Activated CD4-positive, alpha-beta T cell treated with anti-CD3 and anti-CD28 coated beads, Interleukin-2, amount 10 ng/mL, durations not matched to agents 24 days and 14 days (primary cell): ENCODE measurements around the gene PRKAR2B. TPM values are rescaled to one million over a fixed set of nuclear protein-coding genes. Genes with fewer than 3 reads are reported as not detected.
"Not testable (repeated sequence)": the region's sequence is repeated elsewhere in the genome, so short reads cannot be mapped to it uniquely, and the experiment has no call there.

ENCODE experiments used
- DNase-seq: peaks from one replicate; pipeline ENCODE4 v3.0.0; 2022
- H3K27ac Mint-ChIP-seq: one replicate; pipeline ENCODE4 v1.8.0; 2022; ENCODE audit warnings: mild to moderate bottlenecking, mixed read lengths
- H3K27me3 Mint-ChIP-seq: one replicate; pipeline ENCODE4 v1.8.0; 2022; ENCODE audit warnings: mixed read lengths
- H3K36me3 Mint-ChIP-seq: one replicate; pipeline ENCODE4 v1.8.0; 2022; ENCODE audit warnings: low read depth, mild to moderate bottlenecking, mixed read lengths
- H3K4me1 Mint-ChIP-seq: one replicate; pipeline ENCODE4 v1.8.0; 2021; ENCODE audit warnings: mixed read lengths
- H3K4me3 Mint-ChIP-seq: one replicate; pipeline ENCODE4 v1.8.0; 2022; ENCODE audit warnings: mild to moderate bottlenecking, moderate library complexity, mixed read lengths
- H3K9me3 Mint-ChIP-seq: one replicate; pipeline ENCODE4 v1.8.0; 2021; ENCODE audit warnings: mixed read lengths
- intact Hi-C: fragments of 100-400 bp; cut with micrococcal nuclease; formaldehyde crosslinking; loops from one replicate; pipeline ENCODE4 v1.15.1; 2023
- total RNA-seq: library from RNA; stranded (reverse); gene quantifications from 2 replicates; pipeline ENCODE4 v1.2.3, GENCODE V29; 2022

The PRKAR2B gene
- total RNA-seq, 1 donor from 2014 or later: 0.77 TPM

DNA sequence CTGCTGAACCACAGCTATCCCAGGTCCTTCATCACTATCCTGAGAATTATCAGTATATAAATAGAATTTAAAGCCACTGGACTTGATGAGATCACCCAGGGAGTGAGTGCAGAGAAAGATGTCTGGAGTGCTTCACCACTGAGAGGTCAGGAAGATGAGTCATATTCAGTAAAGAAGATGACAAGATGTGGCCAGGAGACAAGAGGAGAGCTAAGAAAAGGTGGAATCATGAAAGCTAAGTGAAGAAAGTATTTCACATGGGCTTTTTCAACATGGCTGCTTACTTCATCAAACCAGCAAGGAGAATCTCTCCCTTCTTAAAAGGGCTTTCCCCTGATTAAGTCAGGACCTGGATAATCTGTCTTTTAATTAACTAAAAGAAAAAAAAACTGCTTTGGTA lies 9.1 kb upstream of the PRKAR2B start:
- no peaks in the 10 kb centered on the region for H3K4me1 Mint-ChIP-seq
- DNase-seq: no peak
- no peak overlapping the region for H3K4me3 Mint-ChIP-seq
- peaks cover 15% of the 10 kb centered on the region for H3K27me3 Mint-ChIP-seq
- intact Hi-C loops: no loop called here
- H3K9me3 Mint-ChIP-seq: no peaks in the 10 kb centered on the region
- H3K27ac Mint-ChIP-seq: no peak overlapping the region
- H3K36me3 Mint-ChIP-seq: no peaks in the 10 kb centered on the region

DNA sequence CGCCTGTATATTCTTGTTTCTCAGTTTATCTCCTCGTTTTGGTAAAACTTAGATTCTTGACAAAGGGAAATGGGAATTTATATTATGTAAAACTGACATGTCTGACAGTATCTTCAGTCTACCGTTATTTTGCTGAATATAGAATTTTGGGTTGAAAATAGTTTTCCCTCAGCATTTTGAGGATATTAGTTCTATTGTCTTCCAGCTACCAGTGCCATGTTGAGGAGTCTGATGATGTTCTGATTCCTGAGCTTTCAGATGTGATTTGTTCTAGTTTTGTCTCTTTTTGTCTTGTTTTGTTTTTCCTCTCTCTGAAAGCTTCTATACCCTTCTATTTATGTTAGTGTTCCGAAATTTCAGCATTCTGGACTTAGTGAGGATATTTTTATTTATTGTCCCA lies 8.0 kb upstream of the PRKAR2B start:
- H3K36me3 Mint-ChIP-seq: no peaks in the 10 kb centered on the region
- peaks cover 15% of the 10 kb centered on the region for H3K27me3 Mint-ChIP-seq
- H3K9me3 Mint-ChIP-seq: no peaks in the 10 kb centered on the region
- H3K4me1 Mint-ChIP-seq: no peaks in the 10 kb centered on the region
- H3K27ac Mint-ChIP-seq: no peak overlapping the region
- no peak overlapping the region for H3K4me3 Mint-ChIP-seq
- intact Hi-C loops: no loop called here
- no peak for DNase-seq

DNA sequence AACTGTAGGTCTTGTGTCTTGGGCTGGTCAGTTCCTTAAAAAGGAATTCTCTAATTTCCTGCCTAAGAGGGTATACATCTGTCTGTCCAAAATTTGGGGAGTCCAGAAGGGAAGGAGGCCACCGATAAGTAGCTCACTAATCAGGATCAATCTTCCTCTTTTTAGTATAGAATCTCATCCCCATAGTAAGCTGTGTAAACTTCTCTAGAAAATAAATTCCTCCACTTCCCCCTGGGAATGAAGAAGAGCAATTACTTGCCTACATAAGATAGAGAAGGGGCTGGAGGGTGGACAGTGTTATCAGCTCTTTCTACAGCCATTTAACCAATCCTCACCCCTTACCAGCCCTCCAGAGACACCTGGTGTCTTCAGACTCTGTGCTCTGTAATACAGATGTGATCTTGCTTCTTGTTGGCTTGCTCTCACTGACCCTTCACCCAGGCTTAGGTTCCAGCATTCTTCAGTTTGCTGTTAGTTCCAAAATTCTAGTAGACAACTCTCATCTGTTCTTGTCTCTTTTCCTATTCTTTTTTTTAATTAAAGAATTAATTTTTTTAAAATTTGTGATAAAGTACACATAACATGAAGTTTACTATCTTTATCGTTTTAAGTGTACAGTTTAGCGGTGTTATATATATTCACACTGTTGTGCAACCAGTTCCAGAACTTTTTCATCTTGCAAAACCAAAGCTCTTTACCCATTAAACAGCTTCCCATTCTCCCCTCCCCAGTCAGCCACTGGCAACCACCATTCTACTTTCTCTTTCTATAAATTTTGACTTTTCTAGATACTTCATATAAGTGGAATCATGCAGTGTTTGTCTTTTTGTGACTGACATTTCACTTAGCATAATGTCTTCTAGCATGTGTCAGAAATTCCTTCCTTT lies 6.5 kb upstream of the PRKAR2B start:
- H3K27ac Mint-ChIP-seq: no peak overlapping the region
- H3K27me3 Mint-ChIP-seq: peaks cover 15% of the 10 kb centered on the region
- H3K36me3 Mint-ChIP-seq: no peaks in the 10 kb centered on the region
- no peaks in the 10 kb centered on the region for H3K9me3 Mint-ChIP-seq
- no peak for DNase-seq
- intact Hi-C loops: no loop called here
- no peaks in the 10 kb centered on the region for H3K4me1 Mint-ChIP-seq
- H3K4me3 Mint-ChIP-seq: no peak overlapping the region

DNA sequence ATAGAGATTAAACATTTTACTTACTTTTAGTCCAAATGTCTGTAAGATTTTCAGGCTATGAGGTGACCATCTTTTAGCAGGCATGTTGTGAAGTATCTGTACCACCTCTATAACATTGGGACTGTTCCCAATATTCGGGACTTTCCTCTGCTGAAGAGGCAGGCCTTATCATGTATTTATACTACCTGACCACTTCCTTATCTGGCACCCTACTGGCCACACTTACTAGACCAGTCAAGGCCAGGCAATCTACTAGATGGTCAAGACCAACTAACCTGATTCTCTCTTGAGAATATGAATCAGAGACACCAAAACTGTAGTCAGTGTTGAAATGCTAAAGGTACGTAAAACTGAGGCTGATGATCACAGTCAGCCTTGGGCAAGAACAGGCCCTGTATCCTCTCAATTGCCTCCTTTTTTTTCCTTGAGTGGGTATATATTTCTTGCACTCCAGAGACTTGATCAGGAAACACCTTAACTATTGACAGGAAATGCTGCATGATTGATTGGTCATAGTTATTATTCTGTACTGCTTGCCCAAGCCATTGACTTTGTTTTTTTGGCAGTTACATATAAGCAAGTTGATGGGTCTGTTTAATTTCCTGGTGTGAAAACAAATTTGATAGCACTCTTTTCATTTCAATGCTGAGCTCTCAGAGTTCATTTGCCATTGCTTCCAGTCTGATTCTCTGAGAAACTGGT lies 5.2 kb upstream of the PRKAR2B start:
- no peaks in the 10 kb centered on the region for H3K36me3 Mint-ChIP-seq
- H3K27me3 Mint-ChIP-seq: peaks cover 15% of the 10 kb centered on the region
- no peak for DNase-seq
- H3K4me3 Mint-ChIP-seq: no peak overlapping the region
- H3K27ac Mint-ChIP-seq: no peak overlapping the region
- H3K9me3 Mint-ChIP-seq: no peaks in the 10 kb centered on the region
- intact Hi-C loops: no loop called here
- H3K4me1 Mint-ChIP-seq: peaks cover 2% of the 10 kb centered on the region

DNA sequence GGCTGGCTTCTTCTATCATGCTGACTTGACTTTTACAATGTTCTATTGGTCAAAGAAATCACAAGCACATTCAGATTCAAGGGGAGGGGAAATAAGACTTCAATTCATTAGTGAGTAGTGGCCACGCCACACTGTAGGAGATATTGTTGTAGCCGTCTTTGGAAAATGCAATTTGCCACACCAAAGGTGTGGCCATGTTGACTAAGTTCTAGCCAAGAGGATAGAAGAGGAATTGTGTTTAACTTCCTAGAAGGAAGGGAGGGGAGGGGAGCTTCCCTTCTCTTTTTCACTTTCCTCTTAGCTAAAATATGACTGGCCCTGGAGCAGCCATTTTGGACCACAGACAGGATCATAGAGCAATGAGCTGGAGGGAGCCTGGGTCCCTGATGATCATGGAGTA lies 3.4 kb upstream of the PRKAR2B start:
- no peaks in the 10 kb centered on the region for H3K9me3 Mint-ChIP-seq
- no peaks in the 10 kb centered on the region for H3K36me3 Mint-ChIP-seq
- no peak overlapping the region for H3K4me3 Mint-ChIP-seq
- no peak overlapping the region for H3K27ac Mint-ChIP-seq
- no peak for DNase-seq
- peaks cover 22% of the 10 kb centered on the region for H3K27me3 Mint-ChIP-seq
- H3K4me1 Mint-ChIP-seq: peaks cover 7% of the 10 kb centered on the region
- intact Hi-C loops: no loop called here

DNA sequence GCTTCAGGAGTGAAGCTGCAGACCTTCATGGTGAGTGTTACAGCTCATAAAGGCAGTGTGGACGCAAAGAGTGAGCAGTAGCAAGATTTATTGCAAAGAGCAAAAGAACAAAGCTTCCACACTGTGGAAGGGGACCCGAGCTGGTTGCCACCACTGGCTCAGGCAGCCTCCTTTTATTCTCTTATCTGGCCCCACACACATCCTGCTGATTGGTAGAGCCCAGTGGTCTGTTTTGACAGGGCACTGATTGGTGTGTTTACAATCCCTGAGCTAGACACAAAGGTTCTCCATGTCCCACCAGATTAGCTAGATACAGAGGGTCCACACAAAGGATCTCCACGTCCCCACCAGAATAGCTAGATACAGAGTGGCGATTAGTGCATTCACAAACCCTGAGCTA lies 2.7 kb upstream of the PRKAR2B start:
- H3K36me3 Mint-ChIP-seq, DNase-seq, H3K4me3 Mint-ChIP-seq, intact Hi-C loops, H3K9me3 Mint-ChIP-seq, H3K4me1 Mint-ChIP-seq, H3K27ac Mint-ChIP-seq: not testable (repeated sequence)
- peaks cover 24% of the 10 kb centered on the region for H3K27me3 Mint-ChIP-seq

DNA sequence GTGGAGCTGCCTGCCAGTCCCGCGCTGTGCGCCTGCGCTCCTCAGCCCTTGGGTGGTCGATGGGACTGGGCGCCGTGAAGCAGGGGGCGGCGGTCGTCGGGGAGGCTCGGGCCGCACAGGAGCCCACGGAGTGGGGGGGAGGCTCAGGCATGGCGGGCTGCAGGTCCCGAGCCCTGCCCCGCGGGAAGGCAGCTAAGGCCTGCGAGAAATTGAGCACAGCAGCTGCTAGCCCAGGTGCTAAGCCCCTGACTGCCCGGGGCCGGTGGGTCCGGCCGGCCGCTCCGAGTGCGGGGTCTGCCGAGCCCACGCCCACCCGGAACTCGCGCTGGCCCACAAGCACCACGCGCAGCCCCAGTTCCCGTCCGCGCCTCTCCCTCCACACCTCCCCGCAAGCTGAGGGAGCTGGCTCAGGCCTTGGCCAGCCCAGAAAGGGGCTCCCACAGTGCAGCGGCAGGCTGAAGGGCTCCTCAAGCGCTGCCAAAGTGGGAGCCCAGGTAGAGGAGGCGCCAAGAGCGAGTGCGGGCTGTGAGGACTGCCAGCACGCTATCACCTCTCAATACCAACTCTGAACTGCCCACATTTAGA lies 2.1 kb upstream of the PRKAR2B start:
- H3K4me3 Mint-ChIP-seq, H3K36me3 Mint-ChIP-seq, intact Hi-C loops, H3K4me1 Mint-ChIP-seq, H3K27ac Mint-ChIP-seq, DNase-seq, H3K9me3 Mint-ChIP-seq: not testable (repeated sequence)
- peaks cover 30% of the 10 kb centered on the region for H3K27me3 Mint-ChIP-seq

DNA sequence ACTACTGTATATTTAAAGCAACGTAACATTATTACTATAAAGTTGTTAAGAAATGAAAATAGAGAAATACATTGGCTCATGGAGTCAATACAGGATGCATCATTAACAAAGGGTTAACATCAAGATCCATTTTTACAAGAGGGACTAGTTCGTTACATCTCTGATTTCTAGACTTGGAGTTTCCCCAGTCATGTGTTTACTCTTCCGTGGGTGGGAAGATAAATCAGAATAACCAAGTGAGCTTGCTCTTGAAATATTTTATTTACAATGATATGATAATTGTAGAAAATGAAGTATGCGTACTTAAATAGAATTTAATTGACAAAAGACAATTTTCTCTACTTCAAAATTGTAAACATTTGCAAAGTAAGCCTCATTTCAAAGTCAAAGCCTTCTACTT lies 1.0 kb upstream of the PRKAR2B start:
- Mint-ChIP-seq H3K36me3 (no peaks in the 10 kb centered on the region), H3K27me3 (peaks cover 37% of the 10 kb centered on the region), H3K27ac (no peak overlapping the region), H3K9me3 (no peaks in the 10 kb centered on the region), H3K4me3 (no peak overlapping the region), H3K4me1 (peaks cover 7% of the 10 kb centered on the region)
- no peak for DNase-seq
- intact Hi-C loops: no loop called here

DNA sequence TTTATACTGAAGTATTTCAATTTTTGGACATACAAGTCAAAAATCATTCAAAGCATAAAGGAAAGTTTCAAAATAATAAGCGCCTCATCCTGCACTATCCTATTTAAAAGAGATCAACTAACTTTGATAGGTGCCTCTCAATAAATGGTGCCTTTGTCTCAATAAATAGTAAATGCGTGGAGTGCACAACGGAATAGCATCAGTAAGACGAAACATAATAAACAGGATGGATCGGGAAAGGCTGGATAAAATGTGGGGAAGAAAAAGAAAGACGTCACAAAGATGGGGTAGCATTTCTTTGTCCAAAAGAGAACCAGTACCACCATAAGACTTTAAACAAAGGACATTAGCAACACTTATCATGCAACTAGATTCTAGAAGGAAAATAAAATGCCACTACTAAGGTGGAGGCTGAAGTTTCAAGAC lies 571 bp upstream of the PRKAR2B start:
- Mint-ChIP-seq H3K4me3 (peak overlapping the region; percentile 63), H3K4me1 (peaks cover 7% of the 10 kb centered on the region), H3K9me3 (no peaks in the 10 kb centered on the region), H3K36me3 (no peaks in the 10 kb centered on the region), H3K27ac (no peak overlapping the region), H3K27me3 (peaks cover 42% of the 10 kb centered on the region)
- intact Hi-C loops: no loop called here
- DNase-seq: no peak

DNA sequence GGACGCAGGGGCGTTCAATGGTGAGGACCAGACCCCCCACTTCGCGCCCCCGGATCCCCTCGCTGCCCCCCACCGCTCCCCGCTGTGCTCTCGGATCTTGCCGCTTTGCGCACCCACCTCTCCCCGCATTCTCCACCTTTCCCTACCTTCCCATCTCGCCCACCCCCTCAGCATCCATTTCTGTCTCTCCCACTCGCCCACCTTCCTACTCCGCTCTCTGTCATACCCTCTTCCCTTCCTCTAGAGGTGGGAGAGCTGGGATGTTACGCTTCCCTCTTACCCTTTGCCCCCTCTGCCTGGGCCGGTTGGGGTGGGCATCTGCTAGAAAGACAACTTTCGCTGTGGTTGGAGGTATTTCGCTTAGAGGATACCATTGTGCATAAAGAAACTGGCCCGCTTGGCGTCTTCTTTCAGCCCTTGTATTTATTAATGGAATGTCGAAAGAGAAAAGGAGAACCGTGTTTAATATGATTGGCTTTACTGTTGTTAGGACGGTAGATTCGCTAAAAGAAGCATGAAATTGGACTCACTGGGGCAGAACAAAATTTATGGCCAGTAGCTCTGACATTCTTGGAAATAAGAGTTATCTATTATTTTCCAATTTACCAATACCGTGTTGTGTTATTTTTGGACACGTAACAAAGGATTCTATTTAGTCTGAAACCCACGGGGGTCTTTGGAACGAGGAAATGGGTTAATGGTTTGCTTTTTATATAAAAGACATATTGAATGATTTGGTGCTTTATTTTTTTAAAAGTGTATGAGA lies 873 bp downstream of the PRKAR2B start:
- no peak overlapping the region for H3K27ac Mint-ChIP-seq
- intact Hi-C loops: no loop called here
- peak overlapping the region; percentile 85 for H3K4me3 Mint-ChIP-seq
- peaks cover 7% of the 10 kb centered on the region for H3K4me1 Mint-ChIP-seq
- no peak for DNase-seq
- H3K36me3 Mint-ChIP-seq: no peaks in the 10 kb centered on the region
- no peaks in the 10 kb centered on the region for H3K9me3 Mint-ChIP-seq
- H3K27me3 Mint-ChIP-seq: peaks cover 53% of the 10 kb centered on the region

DNA sequence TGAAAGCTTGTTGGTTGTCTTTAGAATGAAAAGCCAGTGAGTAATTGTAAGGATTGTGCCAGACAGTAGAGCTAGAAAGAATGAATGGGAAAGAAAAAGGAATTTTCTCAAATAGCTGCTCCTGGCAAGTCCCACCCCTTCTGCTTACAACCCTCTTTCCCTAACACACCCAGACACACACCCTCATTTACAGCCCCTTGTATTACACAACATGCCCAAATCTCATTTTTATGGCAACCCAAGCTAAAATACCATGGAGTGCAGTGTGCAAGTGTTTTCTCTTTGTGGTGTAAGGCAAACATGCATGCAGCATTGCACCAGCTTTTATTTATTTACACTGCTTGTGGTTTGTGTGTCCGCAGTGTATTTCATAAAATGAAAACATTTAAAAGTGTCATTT lies 1.5 kb downstream of the PRKAR2B start:
- no peaks in the 10 kb centered on the region for H3K36me3 Mint-ChIP-seq
- H3K4me3 Mint-ChIP-seq: peak overlapping the region; percentile 33
- peaks cover 7% of the 10 kb centered on the region for H3K4me1 Mint-ChIP-seq
- no peak for DNase-seq
- H3K9me3 Mint-ChIP-seq: no peaks in the 10 kb centered on the region
- peaks cover 58% of the 10 kb centered on the region for H3K27me3 Mint-ChIP-seq
- intact Hi-C loops: no loop called here
- H3K27ac Mint-ChIP-seq: no peak overlapping the region

DNA sequence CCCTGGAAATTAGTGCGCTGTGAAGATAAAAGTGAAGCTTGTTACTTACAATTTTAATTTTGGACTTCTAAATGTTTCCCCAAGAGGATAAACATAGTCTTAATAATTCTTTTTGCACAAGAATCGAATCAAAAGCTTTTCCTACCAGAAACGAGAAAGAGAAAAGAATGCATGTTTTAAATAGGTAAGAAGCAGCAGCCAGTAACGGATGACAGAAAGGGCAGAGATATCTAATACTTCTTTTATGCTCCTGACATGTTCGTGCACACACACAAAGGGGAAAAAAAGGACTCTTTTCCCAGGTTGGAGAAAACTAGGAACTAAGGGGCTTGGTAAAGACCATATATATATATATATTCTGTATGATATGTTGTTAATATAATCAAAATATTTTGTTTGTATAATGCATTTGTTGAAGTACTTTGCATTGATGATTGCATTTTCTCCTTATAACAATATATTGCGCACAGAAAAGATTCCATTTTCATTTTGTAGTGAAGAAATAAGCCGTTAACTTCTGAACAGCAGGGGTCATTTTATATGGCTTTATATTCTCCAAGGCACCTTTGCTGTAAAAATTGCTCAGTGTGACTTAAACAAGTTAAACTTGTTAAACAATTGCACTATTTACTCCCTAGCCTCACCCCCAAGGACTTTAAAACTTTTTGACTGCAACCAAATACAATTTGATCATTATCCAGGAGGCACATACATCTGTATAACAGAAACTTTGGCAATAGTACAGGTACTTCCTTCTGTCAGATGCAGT lies 2.2 kb downstream of the PRKAR2B start:
- DNase-seq: no peak
- H3K36me3 Mint-ChIP-seq: no peaks in the 10 kb centered on the region
- intact Hi-C loops: no loop called here
- H3K9me3 Mint-ChIP-seq: no peaks in the 10 kb centered on the region
- peaks cover 64% of the 10 kb centered on the region for H3K27me3 Mint-ChIP-seq
- H3K4me1 Mint-ChIP-seq: peaks cover 13% of the 10 kb centered on the region
- H3K27ac Mint-ChIP-seq: no peak overlapping the region
- H3K4me3 Mint-ChIP-seq: no peak overlapping the region
